GM21786 (cell line): ENCODE data around the gene PAXX.
"Not testable (repeated sequence)": the region's sequence is repeated elsewhere in the genome, so short reads cannot be mapped to it uniquely, and the experiment has no call there.

Experiments used
- ATAC-seq: cut with Tn5 transposase; IDR thresholded peaks from one replicate; pipeline ENCODE4 v1.9.1; 2021; ENCODE audit not compliant: unreplicated experiment

PAXX gene

GRCh38 chr9:137000177-137000930, 8.1 kb downstream of the PAXX start:
- peak; percentile 72 for ATAC-seq

- no peak for ATAC-seq
These were observed 9.8 kb downstream of the PAXX start for GRCh38 chr9:137001857-137002645.

GRCh38 chr9:137002646-137003041, 10.4 kb downstream of the PAXX start:
- no peak for ATAC-seq

GRCh38 chr9:137004285-137004684, 12.1 kb downstream of the PAXX start:
- not testable (repeated sequence) for ATAC-seq

- ATAC-seq, result no peak
These were observed 14.1 kb downstream of the PAXX start for GRCh38 chr9:137006116-137007003.

- no peak for ATAC-seq
These were observed 15.0 kb downstream of the PAXX start for GRCh38 chr9:137007108-137007815.

GRCh38 chr9:137007816-137008270, 15.6 kb downstream of the PAXX start:
- ATAC-seq, result no peak

GRCh38 chr9:137008312-137008711, 16.1 kb downstream of the PAXX start:
- ATAC-seq, result no peak

- no peak for ATAC-seq
These were observed 17.0 kb downstream of the PAXX start for GRCh38 chr9:137009217-137009616.

GRCh38 chr9:137009938-137010732, 17.9 kb downstream of the PAXX start:
- ATAC-seq, result no peak

GRCh38 chr9:137011156-137011555, 18.9 kb downstream of the PAXX start:
- no peak for ATAC-seq

GRCh38 chr9:137011907-137012675, 19.9 kb downstream of the PAXX start:
- no peak for ATAC-seq

- ATAC-seq, result no peak
These were observed 20.7 kb downstream of the PAXX start for GRCh38 chr9:137012694-137013570.

- ATAC-seq, result no peak
These were observed 21.3 kb downstream of the PAXX start for GRCh38 chr9:137013571-137013940.

- ATAC-seq, result no peak
These were observed 21.9 kb downstream of the PAXX start for GRCh38 chr9:137014166-137014565.

- no peak for ATAC-seq
These were observed 22.7 kb downstream of the PAXX start for GRCh38 chr9:137014776-137015539.

GRCh38 chr9:137015540-137015930, 23.3 kb downstream of the PAXX start:
- ATAC-seq, result no peak
